K562 (cell line): ENCODE results near the gene U2AF1L4. TPM values are rescaled to one million over a fixed set of nuclear protein-coding genes. Genes with fewer than 3 reads are reported as not detected.

Source experiments
- ATF1 ChIP-seq, 2 experiments: fragments of 450-650 bp in 1 of 2; IDR thresholded peaks; 2 replicates each; pipeline ENCODE4 v1.6.1; 2016; ENCODE audit warnings: missing compliant biosample characterization in 1 of 2, missing genetic modification characterization in 1 of 2
- BRF1 ChIP-seq: IDR thresholded peaks from 3 replicates; pipeline ENCODE4 v1.6.1; 2011; ENCODE audit warnings: borderline replicate concordance, mild to moderate bottlenecking; ENCODE audit not compliant: insufficient read length; ENCODE audit errors: extremely low read depth
- CCAR2 ChIP-seq: fragments of 200-400 bp; formaldehyde crosslinking; IDR thresholded peaks from 2 replicates; pipeline ENCODE4 v1.6.1; 2017; ENCODE audit warnings: mild to moderate bottlenecking, low read depth, low read length
- EP400 ChIP-seq: fragments of 450-650 bp; IDR thresholded peaks from 2 replicates; pipeline ENCODE4 v1.6.1; 2017; ENCODE audit warnings: antibody characterized with exemption, mild to moderate bottlenecking, moderate library complexity
- GABPB2 ChIP-seq: fragments of 250-450 bp; sonication (Bioruptor Pico); conservative IDR thresholded peaks from 2 replicates; pipeline ENCODE4 v1.5.1; 2021; ENCODE audit warnings: mild to moderate bottlenecking
- GTF2B ChIP-seq: IDR thresholded peaks from 2 replicates; pipeline ENCODE4 v1.6.1; 2011; ENCODE audit not compliant: insufficient read length; ENCODE audit errors: extremely low read depth
- HSF4 ChIP-seq: fragments of 250-450 bp; sonication (Bioruptor Pico); IDR thresholded peaks from 2 replicates; pipeline ENCODE4 v2.1.2; 2022; ENCODE audit warnings: mild to moderate bottlenecking, moderate library complexity, borderline replicate concordance
- MCM2 ChIP-seq: fragments of 450-650 bp; IDR thresholded peaks from 2 replicates; pipeline ENCODE4 v1.6.1; 2017; ENCODE audit warnings: low read depth, mild to moderate bottlenecking
- MCM5 ChIP-seq: fragments of 450-650 bp; IDR thresholded peaks from 2 replicates; pipeline ENCODE4 v1.6.1; 2016; ENCODE audit warnings: low read depth
- MTA3 ChIP-seq: fragments of 450-650 bp; formaldehyde crosslinking; IDR thresholded peaks from 2 replicates; pipeline ENCODE4 v1.6.1; 2017; ENCODE audit warnings: mild to moderate bottlenecking, borderline replicate concordance
- PHF20 ChIP-seq: fragments of 450-650 bp; IDR thresholded peaks from 2 replicates; pipeline ENCODE4 v1.6.1; 2018; ENCODE audit not compliant: partially characterized antibody
- SNIP1 ChIP-seq: fragments of 450-650 bp; IDR thresholded peaks from 2 replicates; pipeline ENCODE4 v1.7.1; 2017; ENCODE audit warnings: low read depth, mild to moderate bottlenecking
- TARDBP ChIP-seq: fragments of 450-650 bp; IDR thresholded peaks from 2 replicates; pipeline ENCODE4 v1.6.1; 2016
- TRIM24 ChIP-seq, 2 experiments: fragments of 450-650 bp; IDR thresholded peaks; 2 replicates each; pipeline ENCODE4 v1.6.1; 2016
- ZHX1 ChIP-seq: fragments of 150-350 bp; conservative IDR thresholded peaks from 2 replicates; pipeline ENCODE4 v1.6.1; 2014; ENCODE audit warnings: low read length
- ZNF24 ChIP-seq: fragments of 450-650 bp; IDR thresholded peaks from 2 replicates; pipeline ENCODE4 v1.6.1; 2016
- ZNF436 ChIP-seq: fragments of 250-450, 450-650 bp; sonication (Bioruptor Pico); formaldehyde crosslinking; IDR thresholded peaks from 2 replicates; pipeline ENCODE4 v1.7.0; 2020; ENCODE audit warnings: mild to moderate bottlenecking
- ZNF740 ChIP-seq, 3 experiments: fragments of 200-800 bp in 1 of 3; sonication (Bioruptor generic) in 1 of 3; sonication (generic) in 1 of 3; formaldehyde crosslinking in 1 of 3; IDR thresholded peaks; 2 replicates each; pipeline versions ENCODE4 v1.6.1 to v1.8.0; 2016 to 2022; ENCODE audit warnings: mild to moderate bottlenecking in 2 of 3, missing compliant biosample characterization in 2 of 3, missing genetic modification characterization in 2 of 3, missing genetic modification reagents in 1 of 3
- polyA plus RNA-seq, 8 experiments: library from polyadenylated mRNA; depleted of rRNA in 4 of 8; stranded (reverse) in 5 of 8; unstranded in 3 of 8; fragments of >200 nt; fragmentation: Nextera tagmentation in 2 of 8; fragmentation: Illumina TruSeq in 1 of 8; extraction: Ambion mirVana in 2 of 8; extraction: Trizol in 1 of 8; gene quantifications; 2 replicates each; pipeline versions ENCODE4 v1.2.1 to v1.2.3, GENCODE V29; 2011 to 2014; ENCODE audit warnings: inconsistent platforms in 1 of 8, missing spikeins in 1 of 8
- total RNA-seq, 7 experiments: library from RNA; depleted of rRNA in 6 of 7; stranded (reverse); fragments of >200 nt in 6 of 7; fragmentation: Illumina TruSeq in 2 of 7; extraction: Trizol in 2 of 7; gene quantifications; 2 replicates each; pipeline versions ENCODE4 v1.2.1 to v1.2.3, GENCODE V29; 2011 to 2021; ENCODE audit warnings: low replicate concordance in 1 of 7
- TF ChIP-seq, protein P1 (sequence below): sonication (generic); formaldehyde crosslinking; IDR thresholded peaks from 2 replicates; pipeline ENCODE4 v1.9.0; 2022; ENCODE audit warnings: mild to moderate bottlenecking, missing genetic modification reagents
- TF ChIP-seq, protein P2 (sequence below): fragments of 250-450 bp; sonication (Bioruptor Pico); IDR thresholded peaks from 2 replicates; pipeline ENCODE4 v1.8.0; 2022; ENCODE audit warnings: inconsistent platforms

Gene U2AF1L4
- total and polyA plus RNA-seq, 9 of the 15 experiments (the other 6 are each of a cell fraction or from before 2014, with no cell fraction given): 8.4 to 19.5 (median 12.6) TPM

DNA sequence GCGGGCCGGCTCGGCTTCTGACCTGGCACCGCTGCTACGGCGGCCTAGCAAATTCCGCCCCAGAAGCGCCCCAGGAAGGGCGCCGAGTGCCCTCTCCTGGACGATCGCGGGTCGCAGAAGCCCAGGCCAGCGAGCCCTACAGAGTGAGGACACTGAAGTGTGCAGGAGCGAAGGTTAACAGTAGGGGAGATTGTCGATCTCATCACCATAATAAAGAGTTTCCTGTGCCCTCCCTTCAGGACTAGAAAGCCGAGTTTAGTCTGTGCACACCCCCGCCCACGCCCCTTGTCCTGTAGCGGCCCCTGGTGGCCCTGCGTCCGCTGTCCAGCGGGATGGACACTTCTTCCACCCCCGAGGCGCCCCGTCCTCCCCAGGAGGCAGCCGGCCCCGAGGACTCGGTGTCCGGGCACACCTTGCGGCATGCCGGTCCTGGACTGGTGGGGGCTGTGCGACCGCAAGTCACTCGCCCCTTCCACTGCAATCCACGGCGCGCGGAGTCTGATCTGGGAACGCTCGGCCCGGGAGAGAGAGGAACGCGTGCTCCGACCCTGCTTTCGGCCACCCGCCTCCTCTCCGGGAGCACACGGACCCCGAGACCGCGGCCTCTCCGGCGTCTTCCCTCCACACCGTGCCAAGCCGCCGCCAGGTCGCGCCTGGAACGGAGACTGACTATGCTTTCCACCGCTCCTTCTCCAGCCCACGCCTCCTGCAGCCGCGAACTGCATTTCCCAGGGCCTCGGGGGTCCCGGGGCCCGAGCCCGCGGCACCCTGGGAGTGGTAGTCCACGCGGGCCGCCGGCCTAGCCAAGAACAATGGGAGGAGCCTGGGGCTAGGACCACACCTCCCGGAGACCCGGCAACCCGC lies 28.2 kb downstream of the U2AF1L4 start (continued):
- TF ChIP-seq ZHX1: no peak
- TF ChIP-seq, protein P1, sequence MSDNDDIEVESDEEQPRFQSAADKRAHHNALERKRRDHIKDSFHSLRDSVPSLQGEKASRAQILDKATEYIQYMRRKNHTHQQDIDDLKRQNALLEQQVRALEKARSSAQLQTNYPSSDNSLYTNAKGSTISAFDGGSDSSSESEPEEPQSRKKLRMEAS (CRISPR knock-in tag): peak; percentile 77
- TF ChIP-seq PHF20: no peak
- TF ChIP-seq MTA3: peak; percentile 63; the same call in 1 of the 2 replicates
- TF ChIP-seq, protein P2, sequence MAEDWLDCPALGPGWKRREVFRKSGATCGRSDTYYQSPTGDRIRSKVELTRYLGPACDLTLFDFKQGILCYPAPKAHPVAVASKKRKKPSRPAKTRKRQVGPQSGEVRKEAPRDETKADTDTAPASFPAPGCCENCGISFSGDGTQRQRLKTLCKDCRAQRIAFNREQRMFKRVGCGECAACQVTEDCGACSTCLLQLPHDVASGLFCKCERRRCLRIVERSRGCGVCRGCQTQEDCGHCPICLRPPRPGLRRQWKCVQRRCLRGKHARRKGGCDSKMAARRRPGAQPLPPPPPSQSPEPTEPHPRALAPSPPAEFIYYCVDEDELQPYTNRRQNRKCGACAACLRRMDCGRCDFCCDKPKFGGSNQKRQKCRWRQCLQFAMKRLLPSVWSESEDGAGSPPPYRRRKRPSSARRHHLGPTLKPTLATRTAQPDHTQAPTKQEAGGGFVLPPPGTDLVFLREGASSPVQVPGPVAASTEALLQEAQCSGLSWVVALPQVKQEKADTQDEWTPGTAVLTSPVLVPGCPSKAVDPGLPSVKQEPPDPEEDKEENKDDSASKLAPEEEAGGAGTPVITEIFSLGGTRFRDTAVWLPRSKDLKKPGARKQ: no peak
- TF ChIP-seq ATF1 (CRISPR knock-in tag; IDR thresholded peaks at IDR 0.05): no peak
- TF ChIP-seq ATF1 (tag; IDR thresholded peaks at IDR 0.05): no peak; the same call in none of the 2 replicates
- no peak; the same call in 1 of the 2 replicates for TF ChIP-seq TARDBP
- no peak for TF ChIP-seq GABPB2 (CRISPR knock-in tag)
- TF ChIP-seq ZNF436: no peak
- TF ChIP-seq BRF1: no peak
- no peak for TF ChIP-seq GTF2B
- TF ChIP-seq EP400: peak; percentile 73
- 0 out of 2 replicates have a peak, but pooled peaks have one; percentile 22 for TF ChIP-seq ZNF24
- no peak for TF ChIP-seq HSF4
- TF ChIP-seq TRIM24 (IDR thresholded peaks at IDR 0.05): no peak
- TF ChIP-seq ZNF740 (CRISPR knock-in tag; IDR thresholded peaks at IDR 0.05): peak; percentile 69
- no peak; a peak in 1 of 4 replicates for TF ChIP-seq ZNF740 (tag; IDR thresholded peaks at IDR 0.05)
- no peak for TF ChIP-seq CCAR2
- no peak for TF ChIP-seq MCM5
- no peak for TF ChIP-seq SNIP1
- TF ChIP-seq MCM2: no peak
